HepG2 (cell line): ENCODE results near the gene ELFN1. TPM values are rescaled to one million over a fixed set of nuclear protein-coding genes. Genes with fewer than 3 reads are reported as not detected.

Experiments
- ATF7 ChIP-seq, 2 experiments: fragments of 450-650 bp in 1 of 2; sonication (generic) in 1 of 2; formaldehyde crosslinking in 1 of 2; IDR thresholded peaks; 2 replicates each; pipeline versions ENCODE4 v1.4.0 to v1.6.1; 2016 to 2020; ENCODE audit warnings: antibody characterized with exemption in 1 of 2, mild to moderate bottlenecking in 1 of 2, missing genetic modification reagents in 1 of 2
- KLF16 ChIP-seq, 2 experiments: sonication (generic) in 1 of 2; formaldehyde crosslinking in 1 of 2; IDR thresholded peaks; 2 replicates each; pipeline versions ENCODE4 v1.6.1 to v1.8.0; 2016 to 2023; ENCODE audit warnings: missing genetic modification reagents in 2 of 2, missing compliant biosample characterization in 1 of 2
- NR1H2 ChIP-seq: sonication (generic); formaldehyde crosslinking; IDR thresholded peaks from 2 replicates; pipeline ENCODE4 v1.8.1; 2022; ENCODE audit warnings: low read depth, missing genetic modification reagents, borderline replicate concordance
- PITX1 ChIP-seq: sonication (generic); formaldehyde crosslinking; IDR thresholded peaks from 2 replicates; pipeline ENCODE4 v1.5.1; 2020; ENCODE audit warnings: mild to moderate bottlenecking, missing genetic modification reagents
- SOX13 ChIP-seq, 3 experiments: fragments of 450-650 bp in 1 of 3; sonication (generic) in 1 of 3; formaldehyde crosslinking in 1 of 3; IDR thresholded peaks in 2 of 3; conservative IDR thresholded peaks in 1 of 3; 2 replicates each; pipeline versions ENCODE4 v1.5.0 to v1.6.1; 2016 to 2020; ENCODE audit warnings: antibody characterized with exemption in 1 of 3, mild to moderate bottlenecking in 1 of 3, missing compliant biosample characterization in 1 of 3, missing genetic modification reagents in 1 of 3, moderate library complexity in 1 of 3
- TCF7 ChIP-seq: sonication (generic); IDR thresholded peaks from 2 replicates; pipeline ENCODE4 v1.6.1; 2016; ENCODE audit warnings: antibody characterized with exemption, low read depth
- TGIF2 ChIP-seq: IDR thresholded peaks from 2 replicates; pipeline ENCODE4 v1.6.1; 2016; ENCODE audit warnings: control low read depth, missing compliant biosample characterization
- ZNF124 ChIP-seq: sonication (generic); formaldehyde crosslinking; IDR thresholded peaks from 2 replicates; pipeline ENCODE4 v1.4.0; 2020; ENCODE audit warnings: missing genetic modification reagents
- ZNF230 ChIP-seq: sonication (generic); formaldehyde crosslinking; IDR thresholded peaks from 2 replicates; pipeline ENCODE4 v1.4.0; 2020; ENCODE audit warnings: mild to moderate bottlenecking, missing genetic modification reagents
- ZNF331 ChIP-seq: sonication (generic); formaldehyde crosslinking; IDR thresholded peaks from 2 replicates; pipeline ENCODE4 v1.4.0; 2020; ENCODE audit warnings: missing genetic modification reagents
- ZNF724P ChIP-seq: sonication (generic); formaldehyde crosslinking; IDR thresholded peaks from 2 replicates; pipeline ENCODE4 v1.8.0; 2022; ENCODE audit warnings: missing genetic modification reagents, borderline replicate concordance
- ZNF766 ChIP-seq: sonication (generic); formaldehyde crosslinking; IDR thresholded peaks from 2 replicates; pipeline ENCODE4 v1.5.0; 2020; ENCODE audit warnings: missing genetic modification reagents, borderline replicate concordance
- ZNF776 ChIP-seq: sonication (generic); formaldehyde crosslinking; IDR thresholded peaks from 2 replicates; pipeline ENCODE4 v1.4.0; 2020; ENCODE audit warnings: mild to moderate bottlenecking, missing genetic modification reagents
- ZNF792 ChIP-seq: IDR thresholded peaks from 2 replicates; pipeline ENCODE4 v1.6.1; 2016
- polyA plus RNA-seq, 8 experiments: library from polyadenylated mRNA; depleted of rRNA in 3 of 8; stranded (reverse) in 7 of 8; unstranded in 1 of 8; fragments of >200 nt; fragmentation: Illumina TruSeq in 4 of 8; extraction: Trizol in 4 of 8; gene quantifications; 2 replicates each; pipeline versions ENCODE4 v1.2.1 to v1.2.3, GENCODE V29; 2011 to 2016; ENCODE audit warnings: low read depth in 4 of 8, missing spikeins in 1 of 8, mixed read lengths in 1 of 8; ENCODE audit not compliant: insufficient read depth in 1 of 8
- total RNA-seq, 5 experiments: library from RNA; depleted of rRNA; stranded (reverse); fragments of >200 nt; fragmentation: Illumina TruSeq; extraction: Trizol; gene quantifications; 2 replicates each; pipeline ENCODE4 v1.2.3, GENCODE V29; 2016; ENCODE audit warnings: low read depth in 1 of 5
- TF ChIP-seq, protein P1 (sequence below): sonication (generic); formaldehyde crosslinking; IDR thresholded peaks from 2 replicates; pipeline ENCODE4 v1.4.0; 2020; ENCODE audit warnings: missing genetic modification reagents
- TF ChIP-seq, protein P2 (sequence below): sonication (generic); formaldehyde crosslinking; IDR thresholded peaks from 2 replicates; pipeline ENCODE4 v1.4.0; 2020; ENCODE audit warnings: mild to moderate bottlenecking, missing genetic modification reagents
- TF ChIP-seq, protein P3 (sequence below): sonication (generic); formaldehyde crosslinking; IDR thresholded peaks from 2 replicates; pipeline ENCODE4 v1.5.0; 2020; ENCODE audit warnings: mild to moderate bottlenecking, missing genetic modification reagents

Gene ELFN1
- total and polyA plus RNA-seq, 2 of the 13 experiments (the other 11 are each of a cell fraction or from before 2014, with no cell fraction given), result 0.13 to 0.18 TPM

DNA sequence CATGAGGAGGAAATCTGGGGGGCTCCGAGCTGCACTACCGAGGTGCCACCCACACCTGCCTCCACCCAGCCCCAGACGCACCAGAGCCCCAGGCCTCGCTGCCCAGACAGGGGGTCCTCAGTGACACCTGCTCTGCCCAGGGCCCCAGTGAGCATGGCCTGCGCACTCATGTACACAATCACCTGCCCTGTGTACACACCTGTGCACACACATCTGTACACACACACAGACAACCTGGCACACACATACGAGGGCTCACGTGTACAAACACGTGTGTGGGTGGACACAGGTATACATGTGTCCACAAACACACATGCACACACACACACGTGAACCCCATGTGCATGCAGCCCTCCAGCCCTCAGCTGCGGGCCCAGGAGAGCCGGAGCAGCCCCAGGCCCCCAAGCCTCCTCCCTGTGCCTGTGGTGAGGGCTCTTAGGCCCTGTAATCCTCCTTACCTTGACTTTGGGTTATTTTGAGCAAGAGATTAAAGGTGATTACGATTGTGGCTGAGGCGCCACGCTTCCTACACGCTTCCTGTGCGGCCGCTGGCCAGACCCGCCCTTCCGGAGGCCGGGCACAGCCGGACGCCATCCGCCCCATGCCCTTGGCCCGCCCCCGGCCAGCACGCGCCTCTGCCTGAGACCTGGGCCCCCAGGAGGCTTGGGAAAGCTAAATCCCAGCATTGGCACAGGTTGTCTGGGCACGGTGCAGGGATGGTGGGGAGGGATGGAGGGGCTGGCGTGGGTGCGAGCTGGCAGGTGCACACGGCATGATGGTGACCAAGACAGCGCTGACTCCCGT is 71.9 kb downstream of the ELFN1 start (continued):
- TF ChIP-seq TCF7 (no peak), SOX13 (IDR thresholded peaks at IDR 0.05) (no peak), SOX13 (CRISPR knock-in tag; conservative IDR thresholded peaks at IDR 0.05 in 1 of 2, IDR thresholded peaks at IDR 0.05 in 1 of 2) (0 out of 4 replicates have a peak, but pooled peaks of 1 of the 2 experiments have one; percentile 6), TGIF2 (CRISPR knock-in tag) (0 out of 2 replicates have a peak, but pooled peaks have one; percentile 23), KLF16 (CRISPR knock-in tag; IDR thresholded peaks at IDR 0.05) (0 out of 4 replicates have a peak, but pooled peaks of 1 of the 2 experiments have one; percentile 40), ZNF331 (CRISPR knock-in tag) (0 out of 2 replicates have a peak, but pooled peaks have one; percentile 14), PITX1 (CRISPR knock-in tag) (0 out of 2 replicates have a peak, but pooled peaks have one; percentile 11), ZNF724P (CRISPR knock-in tag) (0 out of 2 replicates have a peak, but pooled peaks have one; percentile 27), NR1H2 (CRISPR knock-in tag) (0 out of 2 replicates have a peak, but pooled peaks have one; percentile 34), ZNF230 (CRISPR knock-in tag) (0 out of 2 replicates have a peak, but pooled peaks have one; percentile 62), ATF7 (IDR thresholded peaks at IDR 0.05) (no peak), ATF7 (CRISPR knock-in tag; IDR thresholded peaks at IDR 0.05) (no peak), ZNF792 (CRISPR knock-in tag) (peak; percentile 73), ZNF766 (CRISPR knock-in tag) (peak; percentile 79; the same call in 1 of the 2 replicates), ZNF124 (CRISPR knock-in tag) (no peak), ZNF776 (CRISPR knock-in tag) (peak; percentile 70; the same call in 1 of the 2 replicates)
- TF ChIP-seq, protein P1, sequence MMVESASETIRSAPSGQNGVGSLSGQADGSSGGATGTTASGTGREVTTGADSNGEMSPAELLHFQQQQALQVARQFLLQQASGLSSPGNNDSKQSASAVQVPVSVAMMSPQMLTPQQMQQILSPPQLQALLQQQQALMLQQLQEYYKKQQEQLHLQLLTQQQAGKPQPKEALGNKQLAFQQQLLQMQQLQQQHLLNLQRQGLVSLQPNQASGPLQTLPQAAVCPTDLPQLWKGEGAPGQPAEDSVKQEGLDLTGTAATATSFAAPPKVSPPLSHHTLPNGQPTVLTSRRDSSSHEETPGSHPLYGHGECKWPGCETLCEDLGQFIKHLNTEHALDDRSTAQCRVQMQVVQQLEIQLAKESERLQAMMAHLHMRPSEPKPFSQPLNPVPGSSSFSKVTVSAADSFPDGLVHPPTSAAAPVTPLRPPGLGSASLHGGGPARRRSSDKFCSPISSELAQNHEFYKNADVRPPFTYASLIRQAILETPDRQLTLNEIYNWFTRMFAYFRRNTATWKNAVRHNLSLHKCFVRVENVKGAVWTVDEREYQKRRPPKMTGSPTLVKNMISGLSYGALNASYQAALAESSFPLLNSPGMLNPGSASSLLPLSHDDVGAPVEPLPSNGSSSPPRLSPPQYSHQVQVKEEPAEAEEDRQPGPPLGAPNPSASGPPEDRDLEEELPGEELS (CRISPR knock-in tag), result peak; percentile 25; the same call in 1 of the 2 replicates
- TF ChIP-seq, protein P2, sequence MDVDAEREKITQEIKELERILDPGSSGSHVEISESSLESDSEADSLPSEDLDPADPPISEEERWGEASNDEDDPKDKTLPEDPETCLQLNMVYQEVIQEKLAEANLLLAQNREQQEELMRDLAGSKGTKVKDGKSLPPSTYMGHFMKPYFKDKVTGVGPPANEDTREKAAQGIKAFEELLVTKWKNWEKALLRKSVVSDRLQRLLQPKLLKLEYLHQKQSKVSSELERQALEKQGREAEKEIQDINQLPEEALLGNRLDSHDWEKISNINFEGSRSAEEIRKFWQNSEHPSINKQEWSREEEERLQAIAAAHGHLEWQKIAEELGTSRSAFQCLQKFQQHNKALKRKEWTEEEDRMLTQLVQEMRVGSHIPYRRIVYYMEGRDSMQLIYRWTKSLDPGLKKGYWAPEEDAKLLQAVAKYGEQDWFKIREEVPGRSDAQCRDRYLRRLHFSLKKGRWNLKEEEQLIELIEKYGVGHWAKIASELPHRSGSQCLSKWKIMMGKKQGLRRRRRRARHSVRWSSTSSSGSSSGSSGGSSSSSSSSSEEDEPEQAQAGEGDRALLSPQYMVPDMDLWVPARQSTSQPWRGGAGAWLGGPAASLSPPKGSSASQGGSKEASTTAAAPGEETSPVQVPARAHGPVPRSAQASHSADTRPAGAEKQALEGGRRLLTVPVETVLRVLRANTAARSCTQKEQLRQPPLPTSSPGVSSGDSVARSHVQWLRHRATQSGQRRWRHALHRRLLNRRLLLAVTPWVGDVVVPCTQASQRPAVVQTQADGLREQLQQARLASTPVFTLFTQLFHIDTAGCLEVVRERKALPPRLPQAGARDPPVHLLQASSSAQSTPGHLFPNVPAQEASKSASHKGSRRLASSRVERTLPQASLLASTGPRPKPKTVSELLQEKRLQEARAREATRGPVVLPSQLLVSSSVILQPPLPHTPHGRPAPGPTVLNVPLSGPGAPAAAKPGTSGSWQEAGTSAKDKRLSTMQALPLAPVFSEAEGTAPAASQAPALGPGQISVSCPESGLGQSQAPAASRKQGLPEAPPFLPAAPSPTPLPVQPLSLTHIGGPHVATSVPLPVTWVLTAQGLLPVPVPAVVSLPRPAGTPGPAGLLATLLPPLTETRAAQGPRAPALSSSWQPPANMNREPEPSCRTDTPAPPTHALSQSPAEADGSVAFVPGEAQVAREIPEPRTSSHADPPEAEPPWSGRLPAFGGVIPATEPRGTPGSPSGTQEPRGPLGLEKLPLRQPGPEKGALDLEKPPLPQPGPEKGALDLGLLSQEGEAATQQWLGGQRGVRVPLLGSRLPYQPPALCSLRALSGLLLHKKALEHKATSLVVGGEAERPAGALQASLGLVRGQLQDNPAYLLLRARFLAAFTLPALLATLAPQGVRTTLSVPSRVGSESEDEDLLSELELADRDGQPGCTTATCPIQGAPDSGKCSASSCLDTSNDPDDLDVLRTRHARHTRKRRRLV (CRISPR knock-in tag), result 0 out of 2 replicates have a peak, but pooled peaks have one; percentile 11
- TF ChIP-seq, protein P3, sequence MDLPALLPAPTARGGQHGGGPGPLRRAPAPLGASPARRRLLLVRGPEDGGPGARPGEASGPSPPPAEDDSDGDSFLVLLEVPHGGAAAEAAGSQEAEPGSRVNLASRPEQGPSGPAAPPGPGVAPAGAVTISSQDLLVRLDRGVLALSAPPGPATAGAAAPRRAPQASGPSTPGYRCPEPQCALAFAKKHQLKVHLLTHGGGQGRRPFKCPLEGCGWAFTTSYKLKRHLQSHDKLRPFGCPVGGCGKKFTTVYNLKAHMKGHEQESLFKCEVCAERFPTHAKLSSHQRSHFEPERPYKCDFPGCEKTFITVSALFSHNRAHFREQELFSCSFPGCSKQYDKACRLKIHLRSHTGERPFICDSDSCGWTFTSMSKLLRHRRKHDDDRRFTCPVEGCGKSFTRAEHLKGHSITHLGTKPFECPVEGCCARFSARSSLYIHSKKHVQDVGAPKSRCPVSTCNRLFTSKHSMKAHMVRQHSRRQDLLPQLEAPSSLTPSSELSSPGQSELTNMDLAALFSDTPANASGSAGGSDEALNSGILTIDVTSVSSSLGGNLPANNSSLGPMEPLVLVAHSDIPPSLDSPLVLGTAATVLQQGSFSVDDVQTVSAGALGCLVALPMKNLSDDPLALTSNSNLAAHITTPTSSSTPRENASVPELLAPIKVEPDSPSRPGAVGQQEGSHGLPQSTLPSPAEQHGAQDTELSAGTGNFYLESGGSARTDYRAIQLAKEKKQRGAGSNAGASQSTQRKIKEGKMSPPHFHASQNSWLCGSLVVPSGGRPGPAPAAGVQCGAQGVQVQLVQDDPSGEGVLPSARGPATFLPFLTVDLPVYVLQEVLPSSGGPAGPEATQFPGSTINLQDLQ, result peak; percentile 24; the same call in 1 of the 2 replicates
